GM23338 (cell line): ENCODE measurements around the gene CNTNAP5. TPM values are rescaled to one million over a fixed set of nuclear protein-coding genes. Genes with fewer than 3 reads are reported as not detected.

ENCODE experiments used
- ATAC-seq: fragments of 200-7000 bp; cut with Tn5 transposase; 3 replicates; pipeline ENCODE4 v1.9.1; 2020
- DNase-seq: peaks from one replicate; pipeline ENCODE4 v3.0.0-alpha.2; 2015; ENCODE audit warnings: low spot score
- H2AFZ ChIP-seq: fragments of 200-600 bp; sonication (generic); 2 replicates; pipeline ENCODE4 v1.8.0; 2016; ENCODE audit warnings: antibody characterized with exemption, mild to moderate bottlenecking, moderate library complexity
- H3F3A ChIP-seq: fragments of 200-600 bp; sonication (generic); replicated peaks from 2 replicates; pipeline ENCODE4 v1.8.0; 2017; ENCODE audit warnings: antibody characterized with exemption, mixed run types, low read depth
- H3K27ac ChIP-seq: fragments of 200-600 bp; sonication (generic); 2 replicates; pipeline ENCODE4 v1.6.1; 2016; ENCODE audit warnings: low read depth
- H3K27me3 ChIP-seq: fragments of 200-600 bp; sonication (generic); 2 replicates; pipeline ENCODE4 v1.8.0; 2016; ENCODE audit warnings: mild to moderate bottlenecking, mixed run types, moderate library complexity; ENCODE audit not compliant: insufficient read depth
- H3K36me3 ChIP-seq: fragments of 200-600 bp; sonication (generic); 2 replicates; pipeline ENCODE4 v1.8.0; 2016; ENCODE audit warnings: mild to moderate bottlenecking; ENCODE audit not compliant: insufficient read depth
- H3K4me1 ChIP-seq: fragments of 200-600 bp; sonication (generic); 2 replicates; pipeline ENCODE4 v1.8.0; 2016; ENCODE audit warnings: mild to moderate bottlenecking, moderate library complexity; ENCODE audit not compliant: insufficient read depth
- H3K4me2 ChIP-seq: fragments of 200-600 bp; sonication (generic); 2 replicates; pipeline ENCODE4 v1.7.1; 2017; ENCODE audit warnings: mixed run types
- H3K4me3 ChIP-seq: fragments of 200-600 bp; sonication (generic); 2 replicates; pipeline ENCODE4 v1.6.1; 2016; ENCODE audit warnings: mixed run types
- H3K79me2 ChIP-seq: fragments of 200-600 bp; sonication (generic); replicated peaks from 2 replicates; pipeline ENCODE4 v1.8.0; 2017; ENCODE audit warnings: mild to moderate bottlenecking; ENCODE audit not compliant: insufficient read depth
- H3K9me2 ChIP-seq: fragments of 200-600 bp; sonication (generic); 2 replicates; pipeline ENCODE4 v1.8.0; 2017; ENCODE audit not compliant: insufficient read depth
- H4K20me1 ChIP-seq: fragments of 200-600 bp; sonication (generic); replicated peaks from 2 replicates; pipeline ENCODE4 v1.8.0; 2017; ENCODE audit warnings: mild to moderate bottlenecking; ENCODE audit not compliant: insufficient read depth
- H3K27ac Mint-ChIP-seq: 2 replicates; pipeline ENCODE4 v1.8.0; 2020; ENCODE audit warnings: inconsistent platforms, mild to moderate bottlenecking, moderate library complexity, mixed read lengths
- H3K27me3 Mint-ChIP-seq: 3 replicates; pipeline ENCODE4 v1.8.0; 2022; ENCODE audit warnings: low read depth, mild to moderate bottlenecking, moderate library complexity, mixed read lengths, inconsistent platforms; ENCODE audit not compliant: insufficient read depth, poor library complexity
- H3K36me3 Mint-ChIP-seq: 3 replicates; pipeline ENCODE4 v1.8.0; 2021; ENCODE audit warnings: low read depth, mild to moderate bottlenecking, inconsistent platforms, moderate library complexity, mixed read lengths
- H3K4me1 Mint-ChIP-seq: 3 replicates; pipeline ENCODE4 v1.8.0; 2020; ENCODE audit warnings: mild to moderate bottlenecking, inconsistent platforms, mixed read lengths
- H3K4me3 Mint-ChIP-seq: 3 replicates; pipeline ENCODE4 v1.8.0; 2021; ENCODE audit warnings: moderate library complexity, mild to moderate bottlenecking, inconsistent platforms, mixed read lengths
- H3K9me3 Mint-ChIP-seq: 3 replicates; pipeline ENCODE4 v1.8.0; 2020; ENCODE audit warnings: moderate library complexity, mild to moderate bottlenecking, inconsistent platforms, mixed read lengths
- CREB1 ChIP-seq: fragments of 250-450 bp; sonication (Bioruptor Pico); IDR thresholded peaks from 2 replicates; pipeline ENCODE4 v1.5.0; 2020; ENCODE audit warnings: low read depth, mild to moderate bottlenecking, moderate library complexity
- ETS1 ChIP-seq: IDR thresholded peaks from 2 replicates; pipeline ENCODE4 v1.6.1; 2016; ENCODE audit warnings: antibody characterized with exemption
- EZH2 ChIP-seq: fragments of 200-600 bp; sonication (generic); IDR thresholded peaks from one replicate; pipeline ENCODE4 v1.8.0; 2017; ENCODE audit warnings: antibody characterized with exemption, mild to moderate bottlenecking, low read depth; ENCODE audit not compliant: unreplicated experiment
- EZH2phosphoT487 ChIP-seq: fragments of 200-600 bp; sonication (generic); IDR thresholded peaks from one replicate; pipeline ENCODE4 v1.8.1; 2018; ENCODE audit warnings: antibody characterized with exemption; ENCODE audit not compliant: unreplicated experiment
- NANOG ChIP-seq: IDR thresholded peaks from 2 replicates; pipeline ENCODE4 v1.6.1; 2016; ENCODE audit warnings: antibody characterized with exemption, borderline replicate concordance
- STAT1 ChIP-seq: IDR thresholded peaks from one replicate; pipeline ENCODE4 v1.6.1; 2016; ENCODE audit warnings: antibody characterized with exemption; ENCODE audit not compliant: unreplicated experiment
- ZNF114 ChIP-seq: fragments of 250-450 bp; sonication (Bioruptor Pico); IDR thresholded peaks from 2 replicates; pipeline ENCODE4 v1.5.0; 2020; ENCODE audit warnings: mild to moderate bottlenecking, moderate library complexity
- polyA plus RNA-seq: library from polyadenylated mRNA; unstranded; fragments of >200 nt; fragmentation: Nextera tagmentation; extraction: Ambion mirVana; gene quantifications from 2 replicates; pipeline ENCODE4 v1.2.1, GENCODE V29; 2016
- total RNA-seq: library from RNA; depleted of rRNA; stranded (reverse); fragments of >200 nt; shearing (Covaris generic); gene quantifications from 2 replicates; pipeline ENCODE4 v1.2.3, GENCODE V29; 2014
- TF ChIP-seq, protein P1 (sequence below): fragments of 250-450 bp; sonication (Bioruptor Pico); IDR thresholded peaks from 2 replicates; pipeline ENCODE4 v1.5.0; 2020; ENCODE audit warnings: mild to moderate bottlenecking, moderate library complexity
- TF ChIP-seq, protein P2 (sequence below): IDR thresholded peaks from one replicate; pipeline ENCODE4 v1.6.1; 2018; ENCODE audit warnings: antibody characterized with exemption; ENCODE audit not compliant: unreplicated experiment

The CNTNAP5 gene
- total and polyA plus RNA-seq, 2 experiments from 2014 or later = 0.49 to 0.50 TPM

- TF ChIP-seq, protein P1, sequence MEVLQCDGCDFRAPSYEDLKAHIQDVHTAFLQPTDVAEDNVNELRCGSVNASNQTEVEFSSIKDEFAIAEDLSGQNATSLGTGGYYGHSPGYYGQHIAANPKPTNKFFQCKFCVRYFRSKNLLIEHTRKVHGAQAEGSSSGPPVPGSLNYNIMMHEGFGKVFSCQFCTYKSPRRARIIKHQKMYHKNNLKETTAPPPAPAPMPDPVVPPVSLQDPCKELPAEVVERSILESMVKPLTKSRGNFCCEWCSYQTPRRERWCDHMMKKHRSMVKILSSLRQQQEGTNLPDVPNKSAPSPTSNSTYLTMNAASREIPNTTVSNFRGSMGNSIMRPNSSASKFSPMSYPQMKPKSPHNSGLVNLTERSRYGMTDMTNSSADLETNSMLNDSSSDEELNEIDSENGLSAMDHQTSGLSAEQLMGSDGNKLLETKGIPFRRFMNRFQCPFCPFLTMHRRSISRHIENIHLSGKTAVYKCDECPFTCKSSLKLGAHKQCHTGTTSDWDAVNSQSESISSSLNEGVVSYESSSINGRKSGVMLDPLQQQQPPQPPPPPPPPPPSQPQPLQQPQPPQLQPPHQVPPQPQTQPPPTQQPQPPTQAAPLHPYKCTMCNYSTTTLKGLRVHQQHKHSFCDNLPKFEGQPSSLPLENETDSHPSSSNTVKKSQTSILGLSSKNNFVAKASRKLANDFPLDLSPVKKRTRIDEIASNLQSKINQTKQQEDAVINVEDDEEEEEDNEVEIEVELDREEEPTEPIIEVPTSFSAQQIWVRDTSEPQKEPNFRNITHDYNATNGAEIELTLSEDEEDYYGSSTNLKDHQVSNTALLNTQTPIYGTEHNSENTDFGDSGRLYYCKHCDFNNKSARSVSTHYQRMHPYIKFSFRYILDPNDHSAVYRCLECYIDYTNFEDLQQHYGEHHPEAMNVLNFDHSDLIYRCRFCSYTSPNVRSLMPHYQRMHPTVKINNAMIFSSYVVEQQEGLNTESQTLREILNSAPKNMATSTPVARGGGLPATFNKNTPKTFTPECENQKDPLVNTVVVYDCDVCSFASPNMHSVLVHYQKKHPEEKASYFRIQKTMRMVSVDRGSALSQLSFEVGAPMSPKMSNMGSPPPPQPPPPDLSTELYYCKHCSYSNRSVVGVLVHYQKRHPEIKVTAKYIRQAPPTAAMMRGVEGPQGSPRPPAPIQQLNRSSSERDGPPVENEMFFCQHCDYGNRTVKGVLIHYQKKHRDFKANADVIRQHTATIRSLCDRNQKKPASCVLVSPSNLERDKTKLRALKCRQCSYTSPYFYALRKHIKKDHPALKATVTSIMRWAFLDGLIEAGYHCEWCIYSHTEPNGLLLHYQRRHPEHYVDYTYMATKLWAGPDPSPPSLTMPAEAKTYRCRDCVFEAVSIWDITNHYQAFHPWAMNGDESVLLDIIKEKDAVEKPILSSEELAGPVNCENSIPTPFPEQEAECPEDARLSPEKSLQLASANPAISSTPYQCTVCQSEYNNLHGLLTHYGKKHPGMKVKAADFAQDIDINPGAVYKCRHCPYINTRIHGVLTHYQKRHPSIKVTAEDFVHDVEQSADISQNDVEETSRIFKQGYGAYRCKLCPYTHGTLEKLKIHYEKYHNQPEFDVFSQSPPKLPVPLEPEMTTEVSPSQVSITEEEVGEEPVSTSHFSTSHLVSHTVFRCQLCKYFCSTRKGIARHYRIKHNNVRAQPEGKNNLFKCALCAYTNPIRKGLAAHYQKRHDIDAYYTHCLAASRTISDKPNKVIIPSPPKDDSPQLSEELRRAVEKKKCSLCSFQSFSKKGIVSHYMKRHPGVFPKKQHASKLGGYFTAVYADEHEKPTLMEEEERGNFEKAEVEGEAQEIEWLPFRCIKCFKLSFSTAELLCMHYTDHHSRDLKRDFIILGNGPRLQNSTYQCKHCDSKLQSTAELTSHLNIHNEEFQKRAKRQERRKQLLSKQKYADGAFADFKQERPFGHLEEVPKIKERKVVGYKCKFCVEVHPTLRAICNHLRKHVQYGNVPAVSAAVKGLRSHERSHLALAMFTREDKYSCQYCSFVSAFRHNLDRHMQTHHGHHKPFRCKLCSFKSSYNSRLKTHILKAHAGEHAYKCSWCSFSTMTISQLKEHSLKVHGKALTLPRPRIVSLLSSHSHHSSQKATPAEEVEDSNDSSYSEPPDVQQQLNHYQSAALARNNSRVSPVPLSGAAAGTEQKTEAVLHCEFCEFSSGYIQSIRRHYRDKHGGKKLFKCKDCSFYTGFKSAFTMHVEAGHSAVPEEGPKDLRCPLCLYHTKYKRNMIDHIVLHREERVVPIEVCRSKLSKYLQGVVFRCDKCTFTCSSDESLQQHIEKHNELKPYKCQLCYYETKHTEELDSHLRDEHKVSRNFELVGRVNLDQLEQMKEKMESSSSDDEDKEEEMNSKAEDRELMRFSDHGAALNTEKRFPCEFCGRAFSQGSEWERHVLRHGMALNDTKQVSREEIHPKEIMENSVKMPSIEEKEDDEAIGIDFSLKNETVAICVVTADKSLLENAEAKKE (CRISPR knock-in tag) = no peak
- TF ChIP-seq STAT1 (no peak), NANOG (no peak), EZH2 (no peak), ETS1 (no peak), CREB1 (CRISPR knock-in tag) (no peak), EZH2phosphoT487 (no peak)
These were observed 561.1 kb downstream of the CNTNAP5 start (continued) for GRCh38 chr2:124586210-124586609.

- no peaks in the 10 kb centered on the region for H3K36me3 Mint-ChIP-seq
- Histone ChIP-seq H2AFZ (no peak overlapping the region), H3K4me1 (peaks cover 2% of the 10 kb centered on the region; the same call in 1 of the 2 replicates), H3K4me2 (no peak overlapping the region), H3K27me3 (no peaks in the 10 kb centered on the region), H3F3A (no peaks in the 10 kb centered on the region), H3K36me3 (no peaks in the 10 kb centered on the region), H3K27ac (no peak overlapping the region), H4K20me1 (no peaks in the 10 kb centered on the region), H3K9me2 (peaks cover 4% of the 10 kb centered on the region), H3K4me3 (no peak overlapping the region), H3K79me2 (no peaks in the 10 kb centered on the region)
- H3K4me3 Mint-ChIP-seq = no peak overlapping the region
- H3K27me3 Mint-ChIP-seq = no peaks in the 10 kb centered on the region
- H3K27ac Mint-ChIP-seq = no peak overlapping the region
- peaks cover 5% of the 10 kb centered on the region for H3K4me1 Mint-ChIP-seq
- no peaks in the 10 kb centered on the region; the same call in 2 of the 3 replicates for H3K9me3 Mint-ChIP-seq
- DNase-seq (no peak), ATAC-seq (no peak)
- TF ChIP-seq EZH2 (no peak), ETS1 (no peak), EZH2phosphoT487 (no peak), CREB1 (CRISPR knock-in tag) (no peak), NANOG (no peak), ZNF114 (no peak)
- TF ChIP-seq, protein P2, sequence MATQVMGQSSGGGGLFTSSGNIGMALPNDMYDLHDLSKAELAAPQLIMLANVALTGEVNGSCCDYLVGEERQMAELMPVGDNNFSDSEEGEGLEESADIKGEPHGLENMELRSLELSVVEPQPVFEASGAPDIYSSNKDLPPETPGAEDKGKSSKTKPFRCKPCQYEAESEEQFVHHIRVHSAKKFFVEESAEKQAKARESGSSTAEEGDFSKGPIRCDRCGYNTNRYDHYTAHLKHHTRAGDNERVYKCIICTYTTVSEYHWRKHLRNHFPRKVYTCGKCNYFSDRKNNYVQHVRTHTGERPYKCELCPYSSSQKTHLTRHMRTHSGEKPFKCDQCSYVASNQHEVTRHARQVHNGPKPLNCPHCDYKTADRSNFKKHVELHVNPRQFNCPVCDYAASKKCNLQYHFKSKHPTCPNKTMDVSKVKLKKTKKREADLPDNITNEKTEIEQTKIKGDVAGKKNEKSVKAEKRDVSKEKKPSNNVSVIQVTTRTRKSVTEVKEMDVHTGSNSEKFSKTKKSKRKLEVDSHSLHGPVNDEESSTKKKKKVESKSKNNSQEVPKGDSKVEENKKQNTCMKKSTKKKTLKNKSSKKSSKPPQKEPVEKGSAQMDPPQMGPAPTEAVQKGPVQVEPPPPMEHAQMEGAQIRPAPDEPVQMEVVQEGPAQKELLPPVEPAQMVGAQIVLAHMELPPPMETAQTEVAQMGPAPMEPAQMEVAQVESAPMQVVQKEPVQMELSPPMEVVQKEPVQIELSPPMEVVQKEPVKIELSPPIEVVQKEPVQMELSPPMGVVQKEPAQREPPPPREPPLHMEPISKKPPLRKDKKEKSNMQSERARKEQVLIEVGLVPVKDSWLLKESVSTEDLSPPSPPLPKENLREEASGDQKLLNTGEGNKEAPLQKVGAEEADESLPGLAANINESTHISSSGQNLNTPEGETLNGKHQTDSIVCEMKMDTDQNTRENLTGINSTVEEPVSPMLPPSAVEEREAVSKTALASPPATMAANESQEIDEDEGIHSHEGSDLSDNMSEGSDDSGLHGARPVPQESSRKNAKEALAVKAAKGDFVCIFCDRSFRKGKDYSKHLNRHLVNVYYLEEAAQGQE = no peak
These were observed 561.7 kb downstream of the CNTNAP5 start for GRCh38 chr2:124586835-124587234.
